Suppressor macrophage treated with lipopolysaccharide for 4 hours (primary cell): Measurements from ENCODE around the gene ZNF705A.
"Not testable (repeated sequence)": the region's sequence is repeated elsewhere in the genome, so short reads cannot be mapped to it uniquely, and the experiment has no call there.

ENCODE experiments used
- DNase-seq: peaks from one replicate; pipeline ENCODE4 v3.0.0-alpha.2; 2020

The ZNF705A gene

DNA sequence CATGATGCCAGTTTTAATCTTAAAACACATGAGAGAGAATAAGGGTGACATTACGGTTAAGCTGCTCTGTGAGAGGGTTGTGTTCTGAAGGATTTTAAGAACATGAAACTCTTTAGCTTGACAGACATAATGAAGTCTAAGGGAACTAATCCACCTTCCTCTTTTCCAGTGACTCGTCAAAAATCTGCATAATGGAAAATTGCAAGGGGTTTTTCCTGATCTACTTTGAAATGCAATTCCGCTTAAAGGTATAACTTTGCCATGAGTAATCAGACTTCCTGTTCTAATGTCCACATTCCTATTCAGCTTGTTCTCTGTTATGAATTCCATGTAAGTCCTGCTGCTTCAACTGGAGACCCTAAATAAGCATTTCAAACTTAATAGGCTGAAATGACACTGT is at the start of gene ZNF705A:
Gene ZNF705A (plus strand): TSS at position 171 of the 400 bp plus-strand sequence. CDS start 15,611 bp downstream, outside the sequence.
- peak; percentile 90 for DNase-seq

DNA sequence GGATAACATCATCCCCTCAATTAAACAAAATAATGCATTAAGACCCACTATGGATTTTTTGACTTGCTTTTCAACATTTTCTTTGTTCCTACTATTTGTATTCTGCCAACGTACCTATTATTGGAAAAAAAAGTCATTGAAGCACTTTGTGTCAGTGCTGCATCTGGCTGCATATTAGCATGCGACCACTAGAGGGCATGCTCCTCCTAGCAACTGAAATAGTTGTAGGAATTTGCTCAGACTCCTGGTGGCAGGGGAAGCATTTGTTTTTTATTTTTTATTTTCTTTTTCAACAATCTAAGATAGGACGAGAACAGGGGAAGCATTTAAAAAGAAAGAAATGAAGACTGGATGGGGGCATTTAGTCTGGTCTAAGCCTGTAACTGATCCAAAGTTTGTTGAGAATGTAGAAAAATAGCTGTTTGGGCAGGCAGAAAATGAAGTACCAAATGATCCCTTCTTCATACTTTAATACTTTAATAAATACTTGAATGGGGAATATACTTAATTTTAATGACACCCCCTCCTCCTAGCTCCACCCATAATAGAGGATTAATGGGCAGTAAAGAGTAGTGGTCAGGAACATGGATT is 47.9 kb upstream of the ZNF705A start:
- peak; percentile 86 for DNase-seq

DNA sequence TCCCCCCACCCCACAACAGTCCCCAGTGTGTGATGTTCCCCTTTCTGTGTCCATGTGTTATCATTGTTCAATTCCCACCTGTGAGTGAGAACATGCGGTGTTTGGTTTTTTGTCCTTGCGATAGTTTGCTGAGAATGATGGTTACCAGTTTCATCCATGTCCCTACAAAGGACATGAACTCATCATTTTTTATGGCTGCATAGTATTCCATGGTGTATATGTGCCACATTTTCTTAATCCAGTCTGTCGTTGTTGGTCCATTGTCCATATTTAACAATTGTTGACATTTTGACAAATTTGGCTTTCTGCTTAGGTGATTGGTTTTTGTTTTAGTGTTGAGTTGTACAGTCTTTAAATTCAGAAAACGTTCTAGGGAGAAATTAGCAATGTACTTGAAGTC is 43.7 kb upstream of the ZNF705A start:
- not testable (repeated sequence) for DNase-seq

DNA sequence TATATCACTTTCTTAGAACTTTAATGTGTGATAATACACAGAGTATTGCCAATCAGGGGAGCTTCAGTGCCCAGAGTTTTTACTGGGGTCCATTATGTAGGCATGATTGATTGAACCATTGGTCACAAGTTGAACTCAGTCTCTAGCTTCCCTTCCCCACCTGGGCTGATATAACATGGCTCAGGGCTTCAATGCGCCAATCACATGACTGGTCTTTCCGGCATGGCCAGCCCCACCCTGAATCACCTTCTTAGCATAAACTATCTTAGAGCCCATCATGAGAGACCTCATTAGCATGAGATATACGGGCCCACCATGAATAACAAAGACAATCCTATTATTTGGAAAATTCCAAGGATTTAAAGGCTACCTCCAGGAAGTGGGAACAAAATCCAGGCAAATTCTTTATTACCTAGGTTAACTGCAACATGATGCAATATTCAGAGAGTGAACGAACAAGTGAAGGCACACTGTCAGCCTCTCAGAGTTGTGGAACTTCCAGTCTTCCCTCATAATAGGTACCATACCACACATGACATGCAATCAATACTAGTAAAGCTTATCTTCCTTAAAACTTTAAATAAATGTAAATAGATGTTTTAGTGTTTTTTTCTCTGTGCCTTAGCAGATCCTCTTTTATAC is 36.6 kb upstream of the ZNF705A start:
- DNase-seq: no peak

DNA sequence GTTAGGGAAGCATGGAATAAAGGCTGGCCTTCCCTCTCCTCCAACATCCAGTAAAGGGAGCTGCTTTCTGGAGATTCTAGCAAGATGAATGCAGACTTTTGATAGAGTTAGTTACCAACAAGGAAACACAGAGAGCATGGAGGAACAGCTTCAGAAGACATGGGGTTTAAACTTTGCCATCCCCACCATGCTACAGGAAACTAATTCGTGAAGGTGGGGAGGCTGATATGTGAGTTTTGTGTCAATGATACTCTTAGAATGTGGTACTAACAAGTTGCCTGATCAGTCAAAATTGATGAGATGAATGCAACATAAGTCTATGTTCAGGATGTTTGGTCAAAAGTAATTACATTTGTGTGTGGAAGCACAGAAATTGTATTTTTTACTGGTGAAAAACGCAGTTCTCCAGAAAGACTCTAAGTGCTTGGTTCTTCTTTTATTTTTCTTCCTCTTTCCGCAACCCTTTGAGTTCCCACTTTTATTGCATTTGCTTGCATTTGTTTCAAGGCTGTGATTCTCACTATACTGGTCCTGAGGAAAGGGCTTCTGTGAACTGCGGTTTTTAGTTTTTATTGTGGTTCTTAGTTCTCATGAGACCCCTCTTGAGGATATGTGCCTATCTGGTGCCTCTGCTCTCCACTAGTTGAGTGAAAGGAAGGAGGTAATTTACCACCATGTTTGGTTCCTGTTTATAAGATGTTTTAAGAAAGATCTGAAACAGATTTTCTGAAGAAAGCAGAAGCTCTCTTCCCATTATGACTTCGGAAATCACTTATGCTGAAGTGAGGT is 33.5 kb upstream of the ZNF705A start, which contains the start of gene CLEC4A:
Gene CLEC4A (plus strand): TSS at position 494 of the 789 bp plus-strand sequence. CDS start 262 bp downstream, at position 756.
- peak; percentile 51 for DNase-seq

DNA sequence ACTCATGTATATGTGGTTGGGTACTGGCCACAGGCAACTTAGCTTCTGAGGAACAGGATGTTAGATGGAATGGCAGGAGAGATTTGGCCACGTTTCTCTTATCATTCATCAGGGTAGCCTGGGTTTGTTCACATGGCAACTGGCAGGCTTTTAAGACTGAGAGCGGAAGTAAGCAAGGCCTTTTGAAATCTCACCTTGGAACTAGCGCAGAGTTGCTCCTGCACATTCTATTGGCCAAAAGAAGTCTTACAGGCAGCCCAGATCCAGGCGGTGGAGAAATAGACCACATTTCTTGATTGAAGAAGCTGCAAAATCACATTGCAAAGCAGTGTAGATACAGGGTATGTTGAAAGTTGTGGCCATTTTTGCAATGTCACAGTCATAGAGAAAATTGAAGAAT is 29.7 kb upstream of the ZNF705A start:
- DNase-seq: no peak

- not testable (repeated sequence) for DNase-seq
Observed at GRCh38 chr12:8133636-8134397, 23.0 kb upstream of the ZNF705A start.

DNA sequence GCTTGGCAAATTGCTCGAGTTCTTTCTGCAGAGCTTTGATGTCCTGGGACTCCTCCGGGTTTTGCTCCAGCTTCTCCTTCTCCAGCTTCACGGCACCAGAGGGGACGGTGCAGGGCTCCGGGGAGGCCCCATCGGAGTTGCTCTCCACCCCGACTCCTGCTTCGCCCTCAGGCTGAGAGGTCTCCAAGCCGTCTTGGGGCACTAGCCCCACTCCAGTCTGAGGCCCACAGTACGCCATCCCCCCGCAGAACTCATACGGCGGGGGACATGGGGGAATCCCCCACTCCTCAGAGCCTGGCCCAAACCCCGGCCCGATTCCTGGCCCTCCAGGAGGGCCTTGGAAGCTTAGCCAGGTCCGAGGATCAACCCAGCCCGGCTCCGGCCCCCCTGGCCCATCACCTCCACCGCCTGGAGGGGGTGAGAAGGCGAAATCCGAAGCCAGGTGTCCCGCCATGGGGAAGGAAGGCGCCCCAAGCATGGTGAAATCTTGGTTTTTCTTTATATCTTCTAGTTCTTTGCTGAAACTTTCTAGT is 22.4 kb upstream of the ZNF705A start:
- not testable (repeated sequence) for DNase-seq

GRCh38 chr12:8141647-8142046 is 15.2 kb upstream of the ZNF705A start:
- DNase-seq: not testable (repeated sequence)

- no peak for DNase-seq
Observed at GRCh38 chr12:8143261-8143660, 13.6 kb upstream of the ZNF705A start.

DNA sequence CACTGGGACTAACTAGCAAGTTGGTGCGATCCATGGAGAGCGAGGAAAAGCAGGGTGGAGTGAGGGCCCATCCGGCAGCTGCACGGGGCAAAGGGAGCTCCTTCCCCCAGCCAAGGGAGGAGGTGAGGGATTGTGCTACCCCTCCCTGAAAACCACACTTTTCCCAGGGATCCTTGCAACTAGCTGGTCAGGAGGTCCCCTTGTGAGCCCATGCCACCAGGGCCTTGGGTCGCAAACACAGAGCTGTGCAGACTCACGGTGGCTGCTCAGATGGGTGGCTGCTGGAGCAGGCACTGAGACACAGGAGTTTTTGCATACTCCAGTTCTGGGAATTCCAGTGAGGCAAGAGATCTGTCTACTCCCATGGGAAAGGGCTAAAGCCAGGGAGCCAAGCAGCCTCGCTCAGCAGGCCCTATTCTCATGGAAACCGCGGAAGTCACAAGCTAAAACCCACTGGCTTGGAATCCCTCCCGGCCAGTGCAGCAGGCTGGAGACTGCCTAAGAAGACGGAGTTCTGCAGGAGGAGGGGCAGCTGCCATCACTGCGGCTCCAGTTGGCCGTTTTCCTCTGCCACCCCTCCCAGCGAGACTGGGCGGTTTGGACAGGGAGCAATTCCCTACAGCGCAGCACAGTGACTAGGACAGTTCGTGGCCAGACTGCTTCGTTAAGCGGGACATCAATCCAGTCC is 10.9 kb upstream of the ZNF705A start:
- DNase-seq: no peak

- no peak for DNase-seq
Observed at GRCh38 chr12:8146442-8146771, 10.4 kb upstream of the ZNF705A start.

DNA sequence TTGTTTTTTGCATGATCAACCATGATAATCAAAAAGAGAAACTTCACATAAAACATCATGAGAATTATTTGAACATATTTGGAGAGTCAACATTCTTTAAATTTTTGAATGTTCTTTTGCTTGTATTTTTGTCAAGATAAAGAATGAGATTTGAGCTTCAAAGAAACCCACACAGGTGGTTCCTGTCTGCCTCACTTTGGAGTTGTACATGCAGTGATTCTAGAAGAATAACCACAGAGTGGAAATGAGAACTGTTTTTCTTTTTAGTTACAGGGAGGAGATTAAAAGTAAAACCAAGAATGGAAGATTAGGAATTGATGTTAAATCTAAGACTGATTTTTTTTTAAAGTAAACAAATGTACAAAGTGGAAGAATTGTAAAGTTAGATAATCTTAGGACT is 2.3 kb upstream of the ZNF705A start:
- DNase-seq: no peak

- peak; percentile 64 for DNase-seq
Observed at GRCh38 chr12:8156416-8156815, 399 bp upstream of the ZNF705A start.

- no peak for DNase-seq
Observed at GRCh38 chr12:8157484-8158198, 826 bp downstream of the ZNF705A start.

DNA sequence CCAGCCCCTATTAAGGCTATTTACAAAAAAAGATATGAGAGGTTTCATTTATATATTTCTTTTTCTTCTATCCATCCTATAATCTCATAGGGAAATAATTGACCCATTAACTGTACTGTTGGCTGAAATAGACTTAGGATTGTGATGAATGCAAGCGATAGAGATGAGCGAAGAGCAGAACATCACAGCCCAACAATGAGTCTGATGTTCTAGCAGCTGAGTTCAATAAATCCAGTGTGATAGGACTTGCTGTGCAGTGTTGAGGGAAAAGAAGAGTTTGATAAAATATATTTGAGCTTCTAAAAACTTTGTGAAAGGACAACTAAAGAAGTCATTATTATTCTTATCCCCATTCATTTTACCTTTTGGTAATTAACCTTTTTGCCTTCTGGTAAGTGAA is 16.1 kb downstream of the ZNF705A start:
- not testable (repeated sequence) for DNase-seq

DNA sequence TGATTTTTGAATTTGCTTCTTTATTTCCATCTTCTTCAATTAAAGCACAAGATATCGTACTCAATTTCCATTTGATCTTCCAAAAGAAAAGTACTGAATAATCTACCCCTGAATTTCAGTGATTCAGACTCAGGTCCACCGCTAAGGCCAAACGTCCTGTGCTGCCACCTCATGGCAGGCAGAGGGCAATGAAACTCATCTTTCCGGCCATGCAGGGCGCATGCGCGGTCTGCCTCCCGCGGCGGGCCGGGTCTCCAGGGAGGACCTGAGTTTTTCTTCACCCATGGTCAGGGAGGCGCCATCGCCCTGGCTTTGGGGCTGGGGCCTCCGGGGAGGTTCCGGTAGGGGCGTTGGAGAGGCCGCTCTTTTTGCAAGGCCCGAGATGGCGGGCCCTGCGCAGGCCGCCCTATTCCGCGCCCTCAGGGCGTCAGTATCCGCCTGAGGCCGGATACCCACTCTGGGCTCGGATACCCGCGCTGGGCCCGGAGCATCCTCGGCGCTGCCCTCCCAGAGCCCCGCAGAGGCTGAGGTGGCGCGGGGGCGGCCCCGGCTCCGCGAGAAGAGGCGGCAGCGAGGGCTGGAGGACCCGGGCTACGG is 23.3 kb downstream of the ZNF705A start:
- peak; percentile 58 for DNase-seq

GRCh38 chr12:8181271-8181670 is 24.5 kb downstream of the ZNF705A start:
- not testable (repeated sequence) for DNase-seq

GRCh38 chr12:8182923-8183322 is 26.1 kb downstream of the ZNF705A start:
- DNase-seq: not testable (repeated sequence)

- not testable (repeated sequence) for DNase-seq
Observed at GRCh38 chr12:8183346-8183745, 26.5 kb downstream of the ZNF705A start.

GRCh38 chr12:8184206-8184605 is 27.4 kb downstream of the ZNF705A start:
- DNase-seq: not testable (repeated sequence)
